GM19328 (cell line): ENCODE results near the gene CES3.

Source experiments
- ATAC-seq: cut with Tn5 transposase; IDR thresholded peaks from one replicate; pipeline ENCODE4 v1.9.1; 2021; ENCODE audit warnings: mild to moderate bottlenecking, moderate library complexity; ENCODE audit not compliant: unreplicated experiment

The CES3 gene

GRCh38 chr16:66961065-66961744, at the start of gene CES3:
Gene CES3 (plus strand): TSS chr16:66961266. CDS start chr16:66961308, 42 bp downstream.
- ATAC-seq = no peak

GRCh38 chr16:66911801-66912200, 49.3 kb upstream of the CES3 start:
- no peak for ATAC-seq

- no peak for ATAC-seq
Measured at GRCh38 chr16:66913081-66913480, 48.0 kb upstream of the CES3 start.

GRCh38 chr16:66913711-66914110, 47.4 kb upstream of the CES3 start:
- ATAC-seq = no peak

GRCh38 chr16:66914541-66914940, 46.5 kb upstream of the CES3 start:
- ATAC-seq = no peak

- no peak for ATAC-seq
Measured at GRCh38 chr16:66915041-66915440, 46.0 kb upstream of the CES3 start.

GRCh38 chr16:66916518-66916917, 44.5 kb upstream of the CES3 start:
- no peak for ATAC-seq

- ATAC-seq = no peak
Measured at GRCh38 chr16:66917741-66918140, 43.3 kb upstream of the CES3 start.

GRCh38 chr16:66918355-66918754, 42.7 kb upstream of the CES3 start:
- ATAC-seq = no peak

GRCh38 chr16:66918803-66919568, 42.1 kb upstream of the CES3 start, which contains the start of gene CDH16:
Gene CDH16 (minus strand): TSS chr16:66918885. CDS start chr16:66918065, 820 bp downstream.
- no peak for ATAC-seq

GRCh38 chr16:66919569-66920298, 41.3 kb upstream of the CES3 start:
- no peak for ATAC-seq

GRCh38 chr16:66920299-66920590, 40.8 kb upstream of the CES3 start:
- ATAC-seq = no peak

- no peak for ATAC-seq
Measured at GRCh38 chr16:66920924-66921680, 40.0 kb upstream of the CES3 start.

- no peak for ATAC-seq
Measured at GRCh38 chr16:66921729-66922450, 39.2 kb upstream of the CES3 start.

- ATAC-seq = no peak
Measured at GRCh38 chr16:66923247-66923731, 37.8 kb upstream of the CES3 start.

GRCh38 chr16:66923866-66924265, 37.2 kb upstream of the CES3 start:
- no peak for ATAC-seq

GRCh38 chr16:66924527-66925321, 36.3 kb upstream of the CES3 start:
- no peak for ATAC-seq

- ATAC-seq = no peak
Measured at GRCh38 chr16:66925322-66925840, 35.7 kb upstream of the CES3 start, which contains the start of gene RRAD. Gene RRAD (minus strand): TSS chr16:66925535. CDS start chr16:66925179, 356 bp downstream.
